Smooth muscle cell (in vitro differentiated cells): ENCODE data around the gene POLR3F. TPM values are rescaled to one million over a fixed set of nuclear protein-coding genes. Genes with fewer than 3 reads are reported as not detected.

Experiments
- DNase-seq: peaks from one replicate; lab custom pipeline; 2025; ENCODE audit not compliant: unreplicated experiment; lab: John Stamatoyannopoulos, UW
- H2AFZ ChIP-seq: fragments of 200-600 bp; sonication (generic); 2 replicates; pipeline ENCODE4 v1.6.0; 2016; ENCODE audit warnings: antibody characterized with exemption, low read depth, mild to moderate bottlenecking
- H3F3A ChIP-seq: fragments of 200-600 bp; sonication (generic); 2 replicates; pipeline ENCODE4 v1.6.0; 2017; ENCODE audit warnings: antibody characterized with exemption, low read depth
- H3K27ac ChIP-seq: fragments of 200-600 bp; sonication (generic); 2 replicates; pipeline ENCODE4 v1.5.1; 2016; ENCODE audit warnings: low read depth, mild to moderate bottlenecking
- H3K27me3 ChIP-seq: fragments of 200-600 bp; sonication (generic); 2 replicates; pipeline ENCODE4 v1.6.1; 2016; ENCODE audit warnings: low read depth, mild to moderate bottlenecking
- H3K36me3 ChIP-seq: fragments of 200-600 bp; sonication (generic); 2 replicates; pipeline ENCODE4 v1.5.1; 2016; ENCODE audit warnings: low read depth
- H3K4me1 ChIP-seq: fragments of 200-600 bp; sonication (generic); 2 replicates; pipeline ENCODE4 v1.5.1; 2016; ENCODE audit warnings: low read depth
- H3K4me2 ChIP-seq: fragments of 200-600 bp; sonication (generic); 2 replicates; pipeline ENCODE4 v1.6.0; 2016; ENCODE audit warnings: mild to moderate bottlenecking
- H3K4me3 ChIP-seq: fragments of 200-600 bp; sonication (generic); 2 replicates; pipeline ENCODE4 v1.5.1; 2016; ENCODE audit warnings: mild to moderate bottlenecking
- H3K79me2 ChIP-seq: fragments of 200-600 bp; sonication (generic); 2 replicates; pipeline ENCODE4 v1.6.0; 2016; ENCODE audit warnings: low read depth, mild to moderate bottlenecking
- H3K9ac ChIP-seq: fragments of 200-600 bp; sonication (generic); 2 replicates; pipeline ENCODE4 v1.6.0; 2016; ENCODE audit warnings: low read depth
- H3K9me3 ChIP-seq: fragments of 200-600 bp; sonication (generic); replicated peaks from 2 replicates; pipeline ENCODE4 v1.5.1; 2016; ENCODE audit warnings: low read depth
- H4K20me1 ChIP-seq: fragments of 200-600 bp; sonication (generic); 2 replicates; pipeline ENCODE4 v1.6.0; 2016; ENCODE audit warnings: low read depth
- WGBS: methylation state at CpG from one replicate; pipeline ENCODE4 v1.1.7; 2016; ENCODE audit warnings: low lambda C conversion rate; 5-methylcytosine and 5-hydroxymethylcytosine counted together
- polyA plus RNA-seq: library from polyadenylated mRNA; unstranded; fragments of >200 nt; fragmentation: Nextera tagmentation; extraction: Ambion mirVana; gene quantifications from 2 replicates; pipeline ENCODE4 v1.2.1, GENCODE V29; 2016
- total RNA-seq: library from RNA; depleted of rRNA; stranded (reverse); fragments of >200 nt; gene quantifications from 2 replicates; pipeline ENCODE4 v1.2.3, GENCODE V29; 2014
- TF ChIP-seq, protein P1 (sequence below): fragments of 200-600 bp; sonication (generic); IDR thresholded peaks from 2 replicates; pipeline ENCODE4 v1.5.1; 2017; ENCODE audit warnings: borderline replicate concordance, mild to moderate bottlenecking, antibody characterized with exemption; ENCODE audit not compliant: insufficient read depth, poor library complexity, severe bottlenecking

POLR3F gene
- total and polyA plus RNA-seq, 2 experiments from 2014 or later: 8.1 to 74.9 TPM

DNA sequence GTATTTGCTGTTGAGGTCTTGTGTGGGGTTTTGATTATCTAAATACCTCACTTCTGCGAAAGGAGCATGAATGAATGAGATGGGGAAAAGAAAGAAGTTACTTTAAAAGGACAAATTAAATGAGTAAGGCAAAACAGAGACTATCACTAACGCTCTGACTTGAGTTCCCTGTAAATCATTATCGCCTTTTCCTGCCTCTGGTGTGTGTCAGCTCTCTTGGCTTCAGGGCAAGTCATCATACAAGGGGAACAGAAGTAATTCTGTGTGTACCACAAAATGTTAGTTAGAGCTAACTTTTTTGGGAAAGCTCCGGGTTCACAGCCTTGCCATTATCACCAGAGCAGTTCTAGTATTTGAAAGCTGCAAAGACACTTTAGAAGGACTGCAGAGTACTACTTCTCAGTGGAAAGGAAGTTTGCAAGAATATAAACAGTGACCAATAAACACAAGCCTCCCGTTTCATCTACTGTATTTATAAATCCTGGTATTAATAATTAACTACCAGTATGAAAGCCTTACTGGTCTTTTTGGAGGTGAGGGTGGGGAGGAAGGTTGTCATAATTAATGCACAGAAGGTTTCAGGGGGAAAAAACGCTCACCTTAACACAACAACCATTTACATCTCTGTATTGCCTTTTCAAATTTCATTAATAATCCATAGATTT is 1.5 kb upstream of the POLR3F start:
- Histone ChIP-seq H3K4me1 (peaks cover 13% of the 10 kb centered on the region), H3K36me3 (no peaks in the 10 kb centered on the region), H3K9ac (no peak overlapping the region), H3K4me3 (peak overlapping the region; percentile 86), H2AFZ (peak overlapping the region; percentile 92), H3K9me3 (no peaks in the 10 kb centered on the region), H3K79me2 (peaks cover 30% of the 10 kb centered on the region), H3K27ac (no peak overlapping the region), H3K4me2 (peak overlapping the region; percentile 97), H3F3A (no peaks in the 10 kb centered on the region), H4K20me1 (no peaks in the 10 kb centered on the region), H3K27me3 (no peaks in the 10 kb centered on the region)
- no peak for DNase-seq
- TF ChIP-seq, protein P1, sequence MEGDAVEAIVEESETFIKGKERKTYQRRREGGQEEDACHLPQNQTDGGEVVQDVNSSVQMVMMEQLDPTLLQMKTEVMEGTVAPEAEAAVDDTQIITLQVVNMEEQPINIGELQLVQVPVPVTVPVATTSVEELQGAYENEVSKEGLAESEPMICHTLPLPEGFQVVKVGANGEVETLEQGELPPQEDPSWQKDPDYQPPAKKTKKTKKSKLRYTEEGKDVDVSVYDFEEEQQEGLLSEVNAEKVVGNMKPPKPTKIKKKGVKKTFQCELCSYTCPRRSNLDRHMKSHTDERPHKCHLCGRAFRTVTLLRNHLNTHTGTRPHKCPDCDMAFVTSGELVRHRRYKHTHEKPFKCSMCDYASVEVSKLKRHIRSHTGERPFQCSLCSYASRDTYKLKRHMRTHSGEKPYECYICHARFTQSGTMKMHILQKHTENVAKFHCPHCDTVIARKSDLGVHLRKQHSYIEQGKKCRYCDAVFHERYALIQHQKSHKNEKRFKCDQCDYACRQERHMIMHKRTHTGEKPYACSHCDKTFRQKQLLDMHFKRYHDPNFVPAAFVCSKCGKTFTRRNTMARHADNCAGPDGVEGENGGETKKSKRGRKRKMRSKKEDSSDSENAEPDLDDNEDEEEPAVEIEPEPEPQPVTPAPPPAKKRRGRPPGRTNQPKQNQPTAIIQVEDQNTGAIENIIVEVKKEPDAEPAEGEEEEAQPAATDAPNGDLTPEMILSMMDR: no peak
- WGBS: 59% methylated on average over 6 of the region's 6 CpGs

DNA sequence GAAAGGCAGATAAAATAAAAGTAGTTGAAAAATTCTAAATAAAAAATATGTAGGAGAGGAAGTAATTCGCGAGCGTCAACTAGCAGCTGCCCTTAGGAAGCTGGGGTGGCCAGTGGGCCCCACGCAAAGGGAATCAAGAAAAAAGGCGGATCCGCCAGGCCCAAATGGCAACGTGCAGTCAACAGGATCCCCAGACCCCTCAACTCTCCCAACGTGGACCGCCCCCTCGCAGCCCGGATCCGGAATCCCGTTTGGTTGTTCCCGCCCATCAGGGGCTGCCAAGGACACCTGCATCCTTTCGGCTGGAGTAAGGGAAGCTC is 656 bp upstream of the POLR3F start:
- Histone ChIP-seq H3K4me1 (peaks cover 13% of the 10 kb centered on the region), H3K4me3 (peak overlapping the region; percentile 86), H3F3A (no peaks in the 10 kb centered on the region), H3K27me3 (no peaks in the 10 kb centered on the region), H2AFZ (peak overlapping the region; percentile 92), H3K36me3 (no peaks in the 10 kb centered on the region), H3K9ac (peak overlapping the region; percentile 11), H3K9me3 (no peaks in the 10 kb centered on the region), H4K20me1 (no peaks in the 10 kb centered on the region), H3K27ac (no peak overlapping the region), H3K79me2 (peaks cover 30% of the 10 kb centered on the region), H3K4me2 (peak overlapping the region; percentile 97)
- WGBS: 1% methylated on average over 15 of the region's 15 CpGs
- TF ChIP-seq, protein P1: no peak
- DNase-seq: no peak

GRCh38 chr20:18477218-18477617 is 10.0 kb downstream of the POLR3F start:
- peaks cover 14% of the 10 kb centered on the region for H3K36me3 ChIP-seq
- no peaks in the 10 kb centered on the region for H3F3A ChIP-seq
- H3K9ac ChIP-seq: no peak overlapping the region
- H3K4me2 ChIP-seq: no peak overlapping the region
- no peaks in the 10 kb centered on the region for H3K9me3 ChIP-seq
- TF ChIP-seq, protein P1: no peak
- 100% methylated on average over 1 of the region's 1 CpG for WGBS
- no peak overlapping the region for H3K4me3 ChIP-seq
- no peaks in the 10 kb centered on the region for H3K79me2 ChIP-seq
- DNase-seq: no peak
- no peaks in the 10 kb centered on the region for H3K4me1 ChIP-seq
- H2AFZ ChIP-seq: no peak overlapping the region
- H3K27ac ChIP-seq: no peak overlapping the region
- H3K27me3 ChIP-seq: no peaks in the 10 kb centered on the region
- H4K20me1 ChIP-seq: no peaks in the 10 kb centered on the region

DNA sequence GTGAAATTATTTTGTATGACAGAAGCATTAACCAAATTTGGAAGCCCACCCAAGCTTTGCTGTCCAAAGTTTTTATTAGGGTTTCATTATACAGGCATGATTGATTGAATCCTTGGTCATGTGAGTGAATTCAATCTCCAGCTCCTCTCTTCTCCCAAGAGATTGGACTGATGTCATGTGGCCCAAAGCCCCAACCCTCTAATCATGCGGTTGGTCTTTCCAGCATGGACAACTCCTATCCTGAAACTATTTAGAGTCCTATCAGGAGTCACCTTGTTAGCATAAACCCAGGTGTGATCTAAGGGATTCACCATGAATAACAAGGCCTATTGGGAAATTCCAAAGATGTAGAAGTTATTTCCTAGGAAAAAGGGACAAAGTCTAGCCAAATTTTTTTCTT is 10.6 kb downstream of the POLR3F start:
- no peaks in the 10 kb centered on the region for H3K9me3 ChIP-seq
- TF ChIP-seq, protein P1: no peak
- no peak for DNase-seq
- no peaks in the 10 kb centered on the region for H3F3A ChIP-seq
- no peak overlapping the region for H2AFZ ChIP-seq
- no peak overlapping the region for H3K4me3 ChIP-seq
- 95% methylated on average over 1 of the region's 1 CpG for WGBS
- no peak overlapping the region for H3K9ac ChIP-seq
- no peak overlapping the region for H3K4me2 ChIP-seq
- H3K4me1 ChIP-seq: no peaks in the 10 kb centered on the region
- no peaks in the 10 kb centered on the region for H3K27me3 ChIP-seq
- no peaks in the 10 kb centered on the region for H4K20me1 ChIP-seq
- H3K79me2 ChIP-seq: no peaks in the 10 kb centered on the region
- peaks cover 14% of the 10 kb centered on the region for H3K36me3 ChIP-seq
- no peak overlapping the region for H3K27ac ChIP-seq
